ENCODE measurements around the gene PCDHA4. TPM values are rescaled to one million over a fixed set of nuclear protein-coding genes. Genes with fewer than 3 reads are reported as not detected.

Gene PCDHA4
- total RNA-seq, 1 experiment from 2014 or later = 3.1 TPM

GRCh38 chr5:140767444-140767843 is 39.4 kb upstream of the PCDHA4 start:
- POLR2A ChIA-PET = no interaction called here
- peaks cover 54% of the 10 kb centered on the region for H3K9me3 ChIP-seq (ENCODE audit: control insufficient read depth, insufficient read depth, low read depth, low read length)

GRCh38 chr5:140780512-140780911 is 26.4 kb upstream of the PCDHA4 start:
- no peak for ATAC-seq
- Histone ChIP-seq H3K4me3 (ENCODE audit: low read depth in 2 of 2, low read length in 2 of 2) (no peak overlapping the region), H3K36me3 (ENCODE audit: control insufficient read depth, insufficient read depth, low read length) (no peaks in the 10 kb centered on the region), H3K27ac (ENCODE audit: low read length) (no peak overlapping the region), H3K27me3 (ENCODE audit: control insufficient read depth, insufficient read depth, low read length) (no peaks in the 10 kb centered on the region), H3K9me3 (ENCODE audit: control insufficient read depth, insufficient read depth, low read depth, low read length) (peaks cover 22% of the 10 kb centered on the region), H3K4me1 (ENCODE audit: control insufficient read depth, insufficient read depth, low read length) (no peaks in the 10 kb centered on the region)
- DNase-seq (ENCODE audit: low read depth, low spot score) = no peak
- in situ Hi-C loops (cut with HindIII; ENCODE audit: low pct_unique_long_range_greater_than_20kb, low sequenced_read_pairs) (no loop called here), intact Hi-C loops (cut with micrococcal nuclease; ENCODE audit: unreplicated experiment) (no loop called here)
- TF ChIP-seq CTCF (IDR thresholded peaks at IDR 0.05) = no peak
- no peak for TF ChIP-seq TCF7L2 (IDR thresholded peaks at IDR 0.05; ENCODE audit: low read depth, low read length)
- TF ChIP-seq POLR2AphosphoS5 (IDR thresholded peaks at IDR 0.05; ENCODE audit: low read depth, low read length) = no peak
- TF ChIP-seq SIN3A (IDR thresholded peaks at IDR 0.05; ENCODE audit: borderline replicate concordance, insufficient read depth, low read depth, low read length) = no peak
- TF ChIP-seq, protein P1, sequence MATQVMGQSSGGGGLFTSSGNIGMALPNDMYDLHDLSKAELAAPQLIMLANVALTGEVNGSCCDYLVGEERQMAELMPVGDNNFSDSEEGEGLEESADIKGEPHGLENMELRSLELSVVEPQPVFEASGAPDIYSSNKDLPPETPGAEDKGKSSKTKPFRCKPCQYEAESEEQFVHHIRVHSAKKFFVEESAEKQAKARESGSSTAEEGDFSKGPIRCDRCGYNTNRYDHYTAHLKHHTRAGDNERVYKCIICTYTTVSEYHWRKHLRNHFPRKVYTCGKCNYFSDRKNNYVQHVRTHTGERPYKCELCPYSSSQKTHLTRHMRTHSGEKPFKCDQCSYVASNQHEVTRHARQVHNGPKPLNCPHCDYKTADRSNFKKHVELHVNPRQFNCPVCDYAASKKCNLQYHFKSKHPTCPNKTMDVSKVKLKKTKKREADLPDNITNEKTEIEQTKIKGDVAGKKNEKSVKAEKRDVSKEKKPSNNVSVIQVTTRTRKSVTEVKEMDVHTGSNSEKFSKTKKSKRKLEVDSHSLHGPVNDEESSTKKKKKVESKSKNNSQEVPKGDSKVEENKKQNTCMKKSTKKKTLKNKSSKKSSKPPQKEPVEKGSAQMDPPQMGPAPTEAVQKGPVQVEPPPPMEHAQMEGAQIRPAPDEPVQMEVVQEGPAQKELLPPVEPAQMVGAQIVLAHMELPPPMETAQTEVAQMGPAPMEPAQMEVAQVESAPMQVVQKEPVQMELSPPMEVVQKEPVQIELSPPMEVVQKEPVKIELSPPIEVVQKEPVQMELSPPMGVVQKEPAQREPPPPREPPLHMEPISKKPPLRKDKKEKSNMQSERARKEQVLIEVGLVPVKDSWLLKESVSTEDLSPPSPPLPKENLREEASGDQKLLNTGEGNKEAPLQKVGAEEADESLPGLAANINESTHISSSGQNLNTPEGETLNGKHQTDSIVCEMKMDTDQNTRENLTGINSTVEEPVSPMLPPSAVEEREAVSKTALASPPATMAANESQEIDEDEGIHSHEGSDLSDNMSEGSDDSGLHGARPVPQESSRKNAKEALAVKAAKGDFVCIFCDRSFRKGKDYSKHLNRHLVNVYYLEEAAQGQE (IDR thresholded peaks at IDR 0.05; ENCODE audit: insufficient read depth in 1 of 2, low read depth in 2 of 2, low read length in 1 of 2) = no peak
- CTCF ChIA-PET = no interaction called here
- POLR2A ChIA-PET = no interaction called here
- BruUV-seq (replicated peaks) = no TSS peak

More at GRCh38 chr5:140767444-140767843, 39.4 kb upstream of the PCDHA4 start:
- DNase-seq (ENCODE audit: low read depth, low spot score) (no peak), ATAC-seq (no peak)
- TF ChIP-seq TCF7L2 (IDR thresholded peaks at IDR 0.05; ENCODE audit: low read depth, low read length) = no peak
- no peak for TF ChIP-seq POLR2AphosphoS5 (IDR thresholded peaks at IDR 0.05; ENCODE audit: low read depth, low read length)
- TF ChIP-seq SIN3A (IDR thresholded peaks at IDR 0.05; ENCODE audit: borderline replicate concordance, insufficient read depth, low read depth, low read length) = no peak
- no peak for TF ChIP-seq CTCF (IDR thresholded peaks at IDR 0.05)
- TF ChIP-seq, protein P1 (IDR thresholded peaks at IDR 0.05; ENCODE audit: insufficient read depth in 1 of 2, low read depth in 2 of 2, low read length in 1 of 2) = no peak
- Histone ChIP-seq H3K27me3 (ENCODE audit: control insufficient read depth, insufficient read depth, low read length) (no peaks in the 10 kb centered on the region), H3K36me3 (ENCODE audit: control insufficient read depth, insufficient read depth, low read length) (no peaks in the 10 kb centered on the region), H3K27ac (ENCODE audit: low read length) (no peak overlapping the region), H3K4me3 (ENCODE audit: low read depth in 2 of 2, low read length in 2 of 2) (no peak overlapping the region), H3K4me1 (ENCODE audit: control insufficient read depth, insufficient read depth, low read length) (no peaks in the 10 kb centered on the region)
- BruUV-seq (replicated peaks) = no TSS peak
- intact Hi-C loops (cut with micrococcal nuclease; ENCODE audit: unreplicated experiment) (no loop called here), in situ Hi-C loops (cut with HindIII; ENCODE audit: low pct_unique_long_range_greater_than_20kb, low sequenced_read_pairs) (no loop called here)
- CTCF ChIA-PET = interaction anchor here (0.6 kb wide), 1 partner anchor 304 kb away, joined by 3 read pairs; no protein-coding TSS in a partner anchor
